Neuronal stem cell (in vitro differentiated cells): ENCODE data around the gene TMC5.
"Not testable (repeated sequence)": the region's sequence is repeated elsewhere in the genome, so short reads cannot be mapped to it uniquely, and the experiment has no call there.

Source experiments
- DNase-seq: peaks from one replicate; pipeline ENCODE4 v3.0.0-alpha.2; 2013; ENCODE audit warnings: low spot score
- H2AFZ ChIP-seq: one replicate; pipeline ENCODE4 v1.6.1; 2013; ENCODE audit warnings: mild to moderate bottlenecking, low read length, inconsistent platforms
- H2AK5ac ChIP-seq: 2 replicates; pipeline ENCODE4 v1.6.1; 2013; ENCODE audit warnings: low read depth, mild to moderate bottlenecking, inconsistent platforms, low read length, moderate library complexity, mixed read lengths
- H2BK120ac ChIP-seq: 2 replicates; pipeline ENCODE4 v1.6.1; 2013; ENCODE audit warnings: low read depth, mild to moderate bottlenecking, inconsistent platforms, low read length, moderate library complexity, mixed read lengths
- H2BK12ac ChIP-seq: one replicate; pipeline ENCODE4 v1.6.1; 2013; ENCODE audit warnings: low read length, inconsistent platforms
- H2BK15ac ChIP-seq: 2 replicates; pipeline ENCODE4 v1.6.1; 2013; ENCODE audit warnings: mild to moderate bottlenecking, low read length, inconsistent platforms, mixed read lengths
- H2BK5ac ChIP-seq: one replicate; pipeline ENCODE4 v1.6.1; 2013; ENCODE audit warnings: inconsistent platforms, mild to moderate bottlenecking, low read length, moderate library complexity
- H3K14ac ChIP-seq: one replicate; pipeline ENCODE4 v1.6.1; 2013; ENCODE audit warnings: low read length, inconsistent platforms
- H3K18ac ChIP-seq: 2 replicates; pipeline ENCODE4 v1.6.1; 2013; ENCODE audit warnings: low read length, inconsistent platforms
- H3K23ac ChIP-seq: 2 replicates; pipeline ENCODE4 v1.6.1; 2013; ENCODE audit warnings: low read depth, mild to moderate bottlenecking, mixed read lengths, low read length, inconsistent platforms; ENCODE audit not compliant: poor library complexity
- H3K27ac ChIP-seq: replicated peaks from 3 replicates; pipeline ENCODE4 v1.5.1; 2013; ENCODE audit warnings: low read length, inconsistent platforms
- H3K27me3 ChIP-seq, 3 experiments: 2 replicates each; pipeline ENCODE4 v1.6.1; 2013; ENCODE audit warnings: low read length in 3 of 3, mild to moderate bottlenecking in 2 of 3, inconsistent platforms in 1 of 3, low read depth in 1 of 3, mixed read lengths in 1 of 3, moderate library complexity in 1 of 3; ENCODE audit not compliant: control insufficient read depth in 3 of 3, insufficient read depth in 3 of 3
- H3K36me3 ChIP-seq, 2 donors: replicated peaks in 1 of 2; 2 replicates each; pipeline ENCODE4 v1.6.1; 2013; ENCODE audit warnings: low read length in 2 of 2; ENCODE audit not compliant: control insufficient read depth in 2 of 2, insufficient read depth in 2 of 2
- H3K4ac ChIP-seq: 2 replicates; pipeline ENCODE4 v1.6.1; 2013; ENCODE audit warnings: inconsistent platforms, mild to moderate bottlenecking, low read length, moderate library complexity
- H3K4me1 ChIP-seq, 2 donors: 1 replicate in 1 of 2; 2 replicates in 1 of 2; pipeline ENCODE4 v1.6.1; 2013; ENCODE audit warnings: low read length in 2 of 2, low read depth in 1 of 2; ENCODE audit not compliant: control insufficient read depth in 2 of 2, insufficient read depth in 1 of 2
- H3K4me2 ChIP-seq: one replicate; pipeline ENCODE4 v1.6.1; 2013; ENCODE audit warnings: mild to moderate bottlenecking, low read length, inconsistent platforms; ENCODE audit not compliant: insufficient read depth, poor library complexity, severe bottlenecking
- H3K4me3 ChIP-seq, 2 donors: 2 replicates each; pipeline ENCODE4 v1.5.1; 2013; ENCODE audit warnings: low read length in 2 of 2, mild to moderate bottlenecking in 2 of 2, inconsistent platforms in 1 of 2, moderate library complexity in 1 of 2
- H3K79me1 ChIP-seq: one replicate; pipeline ENCODE4 v1.6.1; 2013; ENCODE audit warnings: low read depth, mild to moderate bottlenecking, inconsistent platforms, low read length, moderate library complexity
- H3K9ac ChIP-seq: one replicate; pipeline ENCODE4 v1.6.1; 2013; ENCODE audit warnings: mild to moderate bottlenecking, low read depth, low read length, inconsistent platforms; ENCODE audit not compliant: poor library complexity
- H3K9me3 ChIP-seq, 2 donors: replicated peaks in 1 of 2; 2 replicates each; pipeline versions ENCODE3 to v1.6.1; 2013; ENCODE audit warnings: low read length in 2 of 2, mild to moderate bottlenecking in 2 of 2, inconsistent platforms in 1 of 2, low read depth in 1 of 2, mixed read lengths in 1 of 2, moderate library complexity in 1 of 2; ENCODE audit not compliant: control insufficient read depth in 2 of 2, insufficient read depth in 1 of 2
- H4K8ac ChIP-seq: one replicate; pipeline ENCODE4 v1.6.1; 2013; ENCODE audit warnings: low read depth, mild to moderate bottlenecking, inconsistent platforms, low read length, moderate library complexity
- H4K91ac ChIP-seq: one replicate; pipeline ENCODE4 v1.6.1; 2013; ENCODE audit warnings: low read length, low read depth, mild to moderate bottlenecking, inconsistent platforms; ENCODE audit not compliant: poor library complexity
- WGBS, 2 donors: extraction: QIAGEN DNeasy Blood & Tissue Kit; methylation state at CpG; one replicate each; pipeline ENCODE4 v1.1.7; 2013; ENCODE audit warnings: missing lambda C conversion rate in 2 of 2, mixed read lengths in 1 of 2; ENCODE audit not compliant: insufficient read length in 2 of 2, insufficient replicate concordance in 1 of 2; ENCODE audit errors: extremely low coverage in 2 of 2; 5-methylcytosine and 5-hydroxymethylcytosine counted together

Gene TMC5

GRCh38 chr16:19542138-19542821, 124.6 kb downstream of the TMC5 start:
- H2BK12ac ChIP-seq = no peak overlapping the region
- H3K23ac ChIP-seq = no peak overlapping the region
- H3K36me3 ChIP-seq = peaks cover 12 to 95% of the 10 kb centered on the region in 2 donors
- H2BK5ac ChIP-seq = no peak overlapping the region
- no peak overlapping the region for H4K8ac ChIP-seq
- no peak overlapping the region for H2BK120ac ChIP-seq
- H3K14ac ChIP-seq = no peak overlapping the region
- H2AK5ac ChIP-seq = no peak overlapping the region
- no peaks in the 10 kb centered on the region for H3K79me1 ChIP-seq
- H3K4me2 ChIP-seq = no peak overlapping the region
- no peaks in the 10 kb centered on the region for H3K4me1 ChIP-seq
- H3K27me3 ChIP-seq = no peaks in the 10 kb centered on the region
- H3K18ac ChIP-seq = no peak overlapping the region
- no peak overlapping the region for H3K27ac ChIP-seq
- H3K9me3 ChIP-seq = no peaks in the 10 kb centered on the region
- H4K91ac ChIP-seq = no peak overlapping the region
- WGBS, 2 donors = no CpG with 5 or more reads among the region's 3 CpGs
- H2BK15ac ChIP-seq = no peak overlapping the region
- no peak overlapping the region for H2AFZ ChIP-seq
- no peak overlapping the region for H3K4me3 ChIP-seq
- no peak overlapping the region for H3K9ac ChIP-seq
- no peak overlapping the region for H3K4ac ChIP-seq
- no peak for DNase-seq

GRCh38 chr16:19543278-19543996, 125.8 kb downstream of the TMC5 start:
- not testable (repeated sequence) for H3K27me3 ChIP-seq, H3K4ac ChIP-seq, H3K4me3 ChIP-seq, H3K14ac ChIP-seq, H3K79me1 ChIP-seq, H4K91ac ChIP-seq, H2AFZ ChIP-seq, H4K8ac ChIP-seq, H3K18ac ChIP-seq, H2BK120ac ChIP-seq, H3K27ac ChIP-seq, H2BK15ac ChIP-seq, H3K23ac ChIP-seq, H3K9me3 ChIP-seq, H2BK5ac ChIP-seq, H3K4me2 ChIP-seq, DNase-seq, H3K9ac ChIP-seq, H2BK12ac ChIP-seq, H3K4me1 ChIP-seq, H2AK5ac ChIP-seq
- no CpG with 5 or more reads among the region's 10 CpGs for WGBS, 2 donors
- H3K36me3 ChIP-seq = peaks cover 9 to 95% of the 10 kb centered on the region in 2 donors

GRCh38 chr16:19548144-19548543, 130.5 kb downstream of the TMC5 start:
- Histone ChIP-seq H3K27ac (no peak overlapping the region), H3K9ac (no peak overlapping the region), H2AK5ac (no peak overlapping the region), H2BK120ac (no peak overlapping the region), H3K9me3 (no peaks in the 10 kb centered on the region), H3K4me3 (no peak overlapping the region), H3K36me3 (peaks cover 3 to 90% of the 10 kb centered on the region in 2 donors), H4K91ac (no peak overlapping the region), H3K14ac (no peak overlapping the region), H3K4me1 (no peaks in the 10 kb centered on the region), H2BK12ac (no peak overlapping the region), H3K4ac (no peak overlapping the region), H3K79me1 (no peaks in the 10 kb centered on the region), H4K8ac (no peak overlapping the region), H2AFZ (no peak overlapping the region), H3K4me2 (no peak overlapping the region), H3K27me3 (no peaks in the 10 kb centered on the region), H3K23ac (no peak overlapping the region), H2BK5ac (no peak overlapping the region), H3K18ac (no peak overlapping the region), H2BK15ac (no peak overlapping the region)
- no CpG with 5 or more reads among the region's 3 CpGs for WGBS, 2 donors
- DNase-seq = no peak
